Uterus (tissue), 4 donors: ENCODE results near the gene NBAS. TPM values are rescaled to one million over a fixed set of nuclear protein-coding genes. Genes with fewer than 3 reads are reported as not detected.

Experiments
- DNase-seq, 2 donors: peaks; one replicate each; pipeline ENCODE4 v3.0.0-alpha.2; 2019 to 2020
- H3K27ac ChIP-seq, 2 donors: fragments of 200-600 bp; sonication (generic); 1 replicate in 1 of 2; 2 replicates in 1 of 2; pipeline ENCODE4 v1.5.1; 2016 to 2018
- H3K27me3 ChIP-seq, 2 donors: fragments of 200-600 bp; sonication (generic); one replicate each; pipeline ENCODE4 v1.5.1; 2018 to 2019; ENCODE audit warnings: control low read depth in 1 of 2
- H3K36me3 ChIP-seq, 2 donors: fragments of 200-600 bp; sonication (generic); one replicate each; pipeline ENCODE4 v1.5.1; 2019; ENCODE audit warnings: control low read depth in 1 of 2
- H3K4me1 ChIP-seq, 2 donors: fragments of 200-600 bp; sonication (generic); one replicate each; pipeline ENCODE4 v1.5.1; 2018 to 2019; ENCODE audit warnings: control low read depth in 1 of 2
- H3K4me3 ChIP-seq, 2 donors: fragments of 200-600 bp; sonication (generic); 1 replicate in 1 of 2; 2 replicates in 1 of 2; pipeline ENCODE4 v1.5.1; 2018 to 2019; ENCODE audit warnings: mild to moderate bottlenecking in 1 of 2
- H3K9me3 ChIP-seq, 2 donors: fragments of 200-600 bp; sonication (generic); one replicate each; pipeline ENCODE4 v1.5.1; 2019; ENCODE audit warnings: control low read depth in 1 of 2
- CTCF ChIP-seq, 4 experiments: fragments of 200-600 bp in 2 of 4; fragments of 450-650 bp in 2 of 4; sonication (generic) in 2 of 4; IDR thresholded peaks; one replicate each; pipeline ENCODE4 v1.5.1; 2016 to 2019; ENCODE audit warnings: antibody characterized with exemption in 4 of 4, mild to moderate bottlenecking in 2 of 4, moderate library complexity in 1 of 4
- POLR2A ChIP-seq, 2 donors: fragments of 450-650 bp; IDR thresholded peaks; one replicate each; pipeline ENCODE4 v1.6.1; 2016; ENCODE audit warnings: antibody characterized with exemption in 2 of 2, mild to moderate bottlenecking in 1 of 2, moderate library complexity in 1 of 2
- intact Hi-C: fragments of 100-400 bp; cut with DNase I; formaldehyde crosslinking; loops from one replicate; pipeline ENCODE4 v1.15.1; 2023; ENCODE audit warnings: low total_unique reads
- total RNA-seq, 4 donors: library from RNA; depleted of rRNA in 3 of 4; stranded (reverse); fragments of >200 nt in 3 of 4; gene quantifications; one replicate each; pipeline versions ENCODE4 v1.1.0 to v1.2.4, GENCODE V29; 2014 to 2023
- donor health status: DM: yes; HTN: yes; CAD: no.

Gene NBAS
- total RNA-seq, 4 donors from 2014 or later = 36.2 to 93.5 (median 49.5) TPM

GRCh38 chr2:15120631-15121030, 440.5 kb downstream of the NBAS start:
- H3K27ac ChIP-seq = no peak overlapping the region
- no peaks in the 10 kb centered on the region for H3K9me3 ChIP-seq
- DNase-seq = no peak
- no peaks in the 10 kb centered on the region for H3K36me3 ChIP-seq
- intact Hi-C loops = no loop called here
- H3K4me1 ChIP-seq = no peaks in the 10 kb centered on the region
- no peaks in the 10 kb centered on the region for H3K27me3 ChIP-seq
- no peak for TF ChIP-seq POLR2A (IDR thresholded peaks at IDR 0.05)
- no peak for TF ChIP-seq CTCF (IDR thresholded peaks at IDR 0.05)
- no peak overlapping the region for H3K4me3 ChIP-seq

GRCh38 chr2:15119722-15120175, 441.4 kb downstream of the NBAS start:
- no peak for DNase-seq
- Histone ChIP-seq H3K4me1 (no peaks in the 10 kb centered on the region), H3K27ac (no peak overlapping the region), H3K36me3 (no peaks in the 10 kb centered on the region), H3K27me3 (no peaks in the 10 kb centered on the region), H3K4me3 (no peak overlapping the region), H3K9me3 (no peaks in the 10 kb centered on the region)
- intact Hi-C loops = no loop called here
- TF ChIP-seq POLR2A (IDR thresholded peaks at IDR 0.05) (no peak), CTCF (IDR thresholded peaks at IDR 0.05) (no peak)

- Histone ChIP-seq H3K36me3 (no peaks in the 10 kb centered on the region), H3K4me3 (no peak overlapping the region), H3K27ac (no peak overlapping the region), H3K27me3 (no peaks in the 10 kb centered on the region), H3K4me1 (no peaks in the 10 kb centered on the region), H3K9me3 (no peaks in the 10 kb centered on the region)
- TF ChIP-seq CTCF (IDR thresholded peaks at IDR 0.05) = no peak
- TF ChIP-seq POLR2A (IDR thresholded peaks at IDR 0.05) = no peak
- intact Hi-C loops = no loop called here
- no peak for DNase-seq
These were observed 443.6 kb downstream of the NBAS start for GRCh38 chr2:15117409-15118050.

Other genes with a start within 250 kb of the NBAS start
- 10 to 100 TPM; 23.8 to 93.1 (median 56.6) TPM for gene DDX1, start 30.5 kb upstream of the NBAS start, total RNA-seq